Esophagus mucosa (tissue), 1 donor: ENCODE data around the gene KLHL2. TPM values are rescaled to one million over a fixed set of nuclear protein-coding genes. Genes with fewer than 3 reads are reported as not detected.
"Not testable (repeated sequence)": the region's sequence is repeated elsewhere in the genome, so short reads cannot be mapped to it uniquely, and the experiment has no call there.

Source experiments
- ATAC-seq: fragments of 200-7000 bp; cut with Tn5 transposase; one replicate; pipeline ENCODE4 v1.9.1; 2020
- total RNA-seq: library from RNA; stranded (reverse); gene quantifications from one replicate; pipeline ENCODE4 v1.2.4, GENCODE V29; 2023
- donor health status: DM: yes; HTN: yes; CAD: no.

The KLHL2 gene
- total RNA-seq, 1 donor from 2014 or later: 26.7 TPM

GRCh38 chr4:165331823-165332222, 124.5 kb downstream of the KLHL2 start:
- no peak for ATAC-seq

- no peak for ATAC-seq
Measured at GRCh38 chr4:165332502-165332901, 125.1 kb downstream of the KLHL2 start.

- no peak for ATAC-seq
Measured at GRCh38 chr4:165335163-165335703, 127.9 kb downstream of the KLHL2 start.

GRCh38 chr4:165336743-165337142, 129.4 kb downstream of the KLHL2 start:
- no peak for ATAC-seq

- not testable (repeated sequence) for ATAC-seq
Measured at GRCh38 chr4:165342340-165342739, 135.0 kb downstream of the KLHL2 start.

- ATAC-seq: peak; percentile 25
Measured at GRCh38 chr4:165343353-165344191, 136.2 kb downstream of the KLHL2 start.

GRCh38 chr4:165345666-165346417, 138.5 kb downstream of the KLHL2 start:
- ATAC-seq: peak; percentile 34

GRCh38 chr4:165347647-165348569, 140.5 kb downstream of the KLHL2 start:
- ATAC-seq: no peak

- no peak for ATAC-seq
Measured at GRCh38 chr4:165351359-165352130, 144.2 kb downstream of the KLHL2 start.

GRCh38 chr4:165355900-165356300, 148.5 kb downstream of the KLHL2 start:
- ATAC-seq: no peak

- peak; percentile 75 for ATAC-seq
Measured at GRCh38 chr4:165359506-165359905, 152.1 kb downstream of the KLHL2 start.

GRCh38 chr4:165360041-165360695, 152.8 kb downstream of the KLHL2 start:
- ATAC-seq: peak; percentile 35

- no peak for ATAC-seq
Measured at GRCh38 chr4:165360985-165361670, 153.8 kb downstream of the KLHL2 start.

GRCh38 chr4:165361810-165362209, 154.4 kb downstream of the KLHL2 start:
- no peak for ATAC-seq

GRCh38 chr4:165364452-165365080, 157.2 kb downstream of the KLHL2 start:
- ATAC-seq: peak; percentile 39

- peak; percentile 65 for ATAC-seq
Measured at GRCh38 chr4:165367040-165367439, 159.7 kb downstream of the KLHL2 start.

- ATAC-seq: no peak
Measured at GRCh38 chr4:165368114-165368513, 160.8 kb downstream of the KLHL2 start.

GRCh38 chr4:165368567-165368966, 161.2 kb downstream of the KLHL2 start:
- no peak for ATAC-seq

GRCh38 chr4:165369522-165369921, 162.2 kb downstream of the KLHL2 start:
- peak; percentile 86 for ATAC-seq

GRCh38 chr4:165370530-165370929, 163.2 kb downstream of the KLHL2 start:
- ATAC-seq: no peak
